Measurements from ENCODE around the gene SCLY. TPM values are rescaled to one million over a fixed set of nuclear protein-coding genes. Genes with fewer than 3 reads are reported as not detected.

SCLY gene
- total and polyA plus RNA-seq, 2 donors (not counting 1 experiment from before 2014, with no cell fraction given): 16.4 to 42.4 TPM

DNA sequence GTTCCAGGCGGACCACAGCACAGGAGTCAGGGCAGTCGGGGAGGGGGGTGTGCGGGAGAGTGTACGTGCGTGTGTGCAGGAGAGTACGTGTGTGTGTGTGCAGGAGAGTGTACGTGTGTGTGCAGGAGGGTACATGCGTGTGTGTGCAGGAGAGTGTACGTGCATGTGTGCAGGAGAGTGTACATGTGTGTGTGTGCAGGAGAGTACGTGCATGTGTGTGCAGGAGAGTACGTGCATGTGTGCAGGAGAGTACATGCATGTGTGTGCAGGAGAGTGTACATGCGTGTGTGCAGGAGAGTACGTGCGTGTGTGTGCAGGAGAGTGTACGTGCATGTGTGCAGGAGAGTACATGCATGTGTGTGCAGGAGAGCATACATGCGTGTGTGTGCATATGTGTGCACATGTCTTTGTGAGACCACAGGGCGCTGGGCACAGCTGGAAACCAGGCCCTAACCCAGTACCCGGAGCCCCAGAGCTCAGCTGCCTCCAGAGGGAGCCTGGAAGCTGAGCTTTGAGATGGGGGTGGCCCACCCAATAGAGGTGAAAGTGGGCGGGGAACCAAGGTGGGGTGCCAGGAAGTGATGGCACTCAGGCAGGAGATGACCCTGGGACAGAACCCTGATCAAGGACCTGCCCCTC lies 63.8 kb downstream of the SCLY start:
- peaks cover 4% of the 10 kb centered on the region for H3K4me1 Mint-ChIP-seq
- H4K20me1 ChIP-seq (ENCODE audit: control insufficient read depth, insufficient read depth, low read length, poor library complexity, severe bottlenecking): no peaks in the 10 kb centered on the region
- H3K4me2 ChIP-seq (replicated peaks; ENCODE audit: low read depth, low read length, poor library complexity, severe bottlenecking): no peak overlapping the region
- POLR2A ChIA-PET: no interaction called here
- TF ChIP-seq, protein P1, sequence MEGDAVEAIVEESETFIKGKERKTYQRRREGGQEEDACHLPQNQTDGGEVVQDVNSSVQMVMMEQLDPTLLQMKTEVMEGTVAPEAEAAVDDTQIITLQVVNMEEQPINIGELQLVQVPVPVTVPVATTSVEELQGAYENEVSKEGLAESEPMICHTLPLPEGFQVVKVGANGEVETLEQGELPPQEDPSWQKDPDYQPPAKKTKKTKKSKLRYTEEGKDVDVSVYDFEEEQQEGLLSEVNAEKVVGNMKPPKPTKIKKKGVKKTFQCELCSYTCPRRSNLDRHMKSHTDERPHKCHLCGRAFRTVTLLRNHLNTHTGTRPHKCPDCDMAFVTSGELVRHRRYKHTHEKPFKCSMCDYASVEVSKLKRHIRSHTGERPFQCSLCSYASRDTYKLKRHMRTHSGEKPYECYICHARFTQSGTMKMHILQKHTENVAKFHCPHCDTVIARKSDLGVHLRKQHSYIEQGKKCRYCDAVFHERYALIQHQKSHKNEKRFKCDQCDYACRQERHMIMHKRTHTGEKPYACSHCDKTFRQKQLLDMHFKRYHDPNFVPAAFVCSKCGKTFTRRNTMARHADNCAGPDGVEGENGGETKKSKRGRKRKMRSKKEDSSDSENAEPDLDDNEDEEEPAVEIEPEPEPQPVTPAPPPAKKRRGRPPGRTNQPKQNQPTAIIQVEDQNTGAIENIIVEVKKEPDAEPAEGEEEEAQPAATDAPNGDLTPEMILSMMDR (IDR thresholded peaks at IDR 0.05): no peak
- TF ChIP-seq EZH2 (IDR thresholded peaks at IDR 0.05; ENCODE audit: borderline replicate concordance, insufficient read depth, low read depth, low read length, poor library complexity, severe bottlenecking): no peak
- no peaks in the 10 kb centered on the region for H3K27me3 ChIP-seq (replicated peaks in 1 of 4; ENCODE audit: control extremely low read depth in 1 of 4, control insufficient read depth in 3 of 4, insufficient read depth in 4 of 4, low read length in 3 of 4)
- H3K36me3 ChIP-seq (replicated peaks in 1 of 2; ENCODE audit: control extremely low read depth in 1 of 2, control insufficient read depth in 1 of 2, extremely low read depth in 1 of 2, insufficient read depth in 2 of 2, low read length in 1 of 2): no peaks in the 10 kb centered on the region
- no peaks in the 10 kb centered on the region for H3K27me3 Mint-ChIP-seq
- DNase-seq (no peak), ATAC-seq (ENCODE audit: low read depth) (no peak)
- H3K9me3 ChIP-seq (ENCODE audit: control extremely low read depth in 1 of 3, control insufficient read depth in 2 of 3, insufficient read depth in 1 of 3, low read length in 2 of 3): peaks cover 0 to 10% (median 0%) of the 10 kb centered on the region in 3 donors
- intact Hi-C loops (cut with micrococcal nuclease): no loop called here
- CTCF ChIA-PET: no interaction called here
- H3K4me1 ChIP-seq (ENCODE audit: control insufficient read depth in 2 of 2, insufficient read depth in 2 of 2, low read length in 2 of 2): peaks cover 4 to 11% of the 10 kb centered on the region in 2 donors
- no peak overlapping the region for H3K4me3 ChIP-seq (ENCODE audit: control extremely low read depth in 1 of 5, extremely low read depth in 1 of 5, insufficient read depth in 1 of 5, low read depth in 2 of 5, low read length in 4 of 5)
- no peak overlapping the region for H2AFZ ChIP-seq (ENCODE audit: insufficient read depth, low read depth, low read length, poor library complexity, severe bottlenecking)
- H3K79me2 ChIP-seq (ENCODE audit: control insufficient read depth, insufficient read depth, low read length): no peaks in the 10 kb centered on the region
- H3K4me3 Mint-ChIP-seq: no peak overlapping the region
- no peak overlapping the region for H3K27ac Mint-ChIP-seq
- H3K27ac ChIP-seq (ENCODE audit: low read length in 2 of 2): no peak overlapping the region
- H3K9me3 Mint-ChIP-seq (ENCODE audit: insufficient read depth): no peaks in the 10 kb centered on the region
- 97% methylated on average over 19 of the region's 19 CpGs for WGBS (ENCODE audit: insufficient coverage)
- H3K9ac ChIP-seq (ENCODE audit: low read length): no peak overlapping the region

DNA sequence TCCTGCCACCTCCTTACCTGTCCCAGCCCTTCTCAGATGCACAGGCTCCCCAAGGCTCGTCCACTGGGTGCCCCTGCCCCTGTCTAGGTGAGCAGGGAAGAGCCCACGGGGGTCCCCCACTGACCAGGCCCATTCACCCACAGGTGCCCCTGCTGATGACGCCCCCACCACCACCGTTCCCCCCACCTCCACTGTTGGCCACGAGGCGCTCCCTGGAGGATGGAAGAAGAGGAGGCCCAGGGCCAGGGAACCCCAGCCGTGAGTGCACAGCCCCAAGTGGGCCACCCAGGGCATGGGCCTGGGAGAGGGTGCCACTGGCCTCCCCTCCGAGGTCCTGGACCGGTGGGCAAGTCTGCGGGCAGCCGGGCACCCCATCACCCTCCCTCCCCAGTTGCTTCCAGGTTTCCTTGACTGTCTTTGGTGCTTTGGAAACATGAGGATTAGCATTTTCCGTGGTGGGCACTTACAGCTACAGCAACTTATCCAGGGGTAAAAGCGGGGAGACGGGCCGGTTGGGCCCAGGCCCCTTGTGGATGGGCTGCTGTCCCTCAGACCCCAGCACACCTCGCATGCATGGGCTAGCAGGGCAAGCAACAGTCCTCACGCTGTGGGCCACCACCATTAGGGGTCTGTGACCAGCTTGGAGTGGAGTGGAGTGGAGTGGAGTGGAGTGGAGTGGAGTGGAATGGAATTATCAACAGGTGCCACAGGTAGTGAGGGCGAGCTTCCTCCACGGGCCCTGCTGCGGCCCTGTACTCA lies 64.5 kb downstream of the SCLY start:
- no peaks in the 10 kb centered on the region for H3K36me3 ChIP-seq (replicated peaks in 1 of 2; ENCODE audit: control extremely low read depth in 1 of 2, control insufficient read depth in 1 of 2, extremely low read depth in 1 of 2, insufficient read depth in 2 of 2, low read length in 1 of 2)
- H2AFZ ChIP-seq (ENCODE audit: insufficient read depth, low read depth, low read length, poor library complexity, severe bottlenecking): no peak overlapping the region
- ATAC-seq (ENCODE audit: low read depth) (no peak), DNase-seq (no peak)
- no peaks in the 10 kb centered on the region for H4K20me1 ChIP-seq (ENCODE audit: control insufficient read depth, insufficient read depth, low read length, poor library complexity, severe bottlenecking)
- ChIA-PET POLR2A (no interaction called here), CTCF (no interaction called here)
- Mint-ChIP-seq H3K27ac (no peak overlapping the region), H3K27me3 (no peaks in the 10 kb centered on the region), H3K4me3 (no peak overlapping the region), H3K9me3 (ENCODE audit: insufficient read depth) (no peaks in the 10 kb centered on the region), H3K4me1 (no peaks in the 10 kb centered on the region)
- intact Hi-C loops (cut with micrococcal nuclease): no loop called here
- H3K9ac ChIP-seq (ENCODE audit: low read length): no peak overlapping the region
- no peak overlapping the region for H3K4me3 ChIP-seq (ENCODE audit: control extremely low read depth in 1 of 5, extremely low read depth in 1 of 5, insufficient read depth in 1 of 5, low read depth in 2 of 5, low read length in 4 of 5)
- peaks cover 0 to 5% of the 10 kb centered on the region in 2 donors for H3K4me1 ChIP-seq (ENCODE audit: control insufficient read depth in 2 of 2, insufficient read depth in 2 of 2, low read length in 2 of 2)
- 90% methylated on average over 16 of the region's 20 CpGs for WGBS (ENCODE audit: insufficient coverage)
- peaks cover 0 to 10% (median 0%) of the 10 kb centered on the region in 3 donors for H3K9me3 ChIP-seq (ENCODE audit: control extremely low read depth in 1 of 3, control insufficient read depth in 2 of 3, insufficient read depth in 1 of 3, low read length in 2 of 3)
- no peak overlapping the region for H3K27ac ChIP-seq (ENCODE audit: low read length in 2 of 2)
- no peak overlapping the region for H3K4me2 ChIP-seq (replicated peaks; ENCODE audit: low read depth, low read length, poor library complexity, severe bottlenecking)
- H3K27me3 ChIP-seq (replicated peaks in 1 of 4; ENCODE audit: control extremely low read depth in 1 of 4, control insufficient read depth in 3 of 4, insufficient read depth in 4 of 4, low read length in 3 of 4): no peaks in the 10 kb centered on the region
- no peaks in the 10 kb centered on the region for H3K79me2 ChIP-seq (ENCODE audit: control insufficient read depth, insufficient read depth, low read length)
- TF ChIP-seq EZH2 (IDR thresholded peaks at IDR 0.05; ENCODE audit: borderline replicate concordance, insufficient read depth, low read depth, low read length, poor library complexity, severe bottlenecking): no peak
- TF ChIP-seq, protein P1 (IDR thresholded peaks at IDR 0.05): no peak
